ENCODE measurements around the gene TBC1D10A.

The TBC1D10A gene

DNA sequence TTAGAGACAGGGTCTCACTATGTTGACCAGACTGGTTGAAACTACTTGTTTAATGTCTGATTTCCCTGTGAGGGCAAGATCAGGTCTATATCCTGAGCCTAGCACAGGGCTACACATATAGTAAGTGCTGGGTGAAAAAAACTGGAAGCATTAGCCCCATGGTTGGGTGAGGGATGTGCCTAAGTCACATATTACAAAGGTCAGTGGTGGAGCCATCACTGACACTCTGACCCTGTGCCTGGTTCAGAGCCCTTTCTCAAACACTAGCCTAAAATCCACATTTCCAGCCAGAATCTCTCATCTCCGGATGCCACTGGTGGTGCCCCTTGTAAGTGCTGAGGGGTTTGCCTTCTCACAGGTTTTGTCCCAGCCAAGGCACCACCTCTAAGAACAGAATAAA is 9.0 kb downstream of the TBC1D10A start:
- DNase-seq = no peak

- DNase-seq = no peak
Measured at GRCh38 chr22:30315962-30316576, 10.7 kb downstream of the TBC1D10A start.

DNA sequence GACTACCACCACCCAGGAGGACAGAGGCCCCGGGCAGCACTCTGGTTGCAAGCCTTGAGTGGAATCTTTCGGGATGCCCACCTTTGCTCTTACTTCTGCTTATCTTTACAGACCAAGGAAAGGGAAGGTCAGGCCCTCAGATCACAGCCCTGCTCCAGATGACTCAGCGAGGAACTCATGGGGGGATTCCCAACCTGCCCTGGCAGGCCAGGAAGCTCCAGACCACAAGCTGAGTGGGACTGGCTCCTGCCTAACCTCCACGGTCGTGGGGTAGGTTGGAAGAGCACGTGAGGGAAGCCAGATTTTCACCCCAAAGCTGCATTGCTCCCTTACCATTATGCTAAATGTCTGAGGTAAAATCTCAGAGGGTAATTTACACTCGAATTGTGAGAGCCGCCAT is 11.8 kb downstream of the TBC1D10A start:
- no peak for DNase-seq

DNA sequence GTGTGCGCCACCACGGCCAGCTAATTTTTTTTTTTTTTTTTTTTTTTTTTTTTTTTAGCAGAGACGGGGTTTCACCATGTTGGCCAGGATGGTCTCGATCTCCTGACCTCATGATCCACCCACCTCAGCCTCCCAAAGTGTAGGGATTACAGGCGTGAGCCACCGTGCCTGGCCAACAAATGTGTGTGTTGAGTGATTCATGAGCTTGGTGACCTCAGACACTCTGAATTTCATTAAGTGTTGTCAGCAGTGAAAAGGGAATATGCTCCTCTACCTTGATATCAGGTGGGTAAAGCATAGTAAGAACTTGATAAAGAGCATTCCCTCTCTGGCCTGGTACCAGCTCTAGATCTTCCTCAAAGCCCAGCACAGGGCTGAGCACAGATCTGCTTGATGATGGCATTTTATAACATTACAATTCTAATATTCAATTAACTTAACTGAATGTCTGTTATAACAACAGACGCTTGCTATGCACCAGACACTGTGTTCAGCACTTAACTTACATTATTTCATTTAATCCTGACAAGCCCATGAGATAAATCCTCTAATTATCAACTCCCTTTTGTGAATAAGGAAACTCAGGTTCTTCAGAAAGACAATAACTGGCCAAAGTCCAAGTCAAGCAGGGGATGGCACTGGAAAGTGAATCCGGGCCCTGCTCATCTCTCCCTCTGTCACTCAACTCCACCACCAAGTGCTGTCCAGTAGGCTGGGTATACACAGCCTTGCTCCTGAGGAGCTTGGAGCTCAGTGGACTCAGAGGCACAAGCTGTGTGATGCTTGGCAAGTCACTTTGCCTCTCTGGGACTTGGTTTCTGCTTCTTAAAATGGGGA is 13.0 kb downstream of the TBC1D10A start:
- DNase-seq = no peak

- no peak for DNase-seq
Measured at GRCh38 chr22:30312053-30312452, 14.7 kb downstream of the TBC1D10A start.

- DNase-seq = no peak
Measured at GRCh38 chr22:30310881-30311771, 15.6 kb downstream of the TBC1D10A start.

DNA sequence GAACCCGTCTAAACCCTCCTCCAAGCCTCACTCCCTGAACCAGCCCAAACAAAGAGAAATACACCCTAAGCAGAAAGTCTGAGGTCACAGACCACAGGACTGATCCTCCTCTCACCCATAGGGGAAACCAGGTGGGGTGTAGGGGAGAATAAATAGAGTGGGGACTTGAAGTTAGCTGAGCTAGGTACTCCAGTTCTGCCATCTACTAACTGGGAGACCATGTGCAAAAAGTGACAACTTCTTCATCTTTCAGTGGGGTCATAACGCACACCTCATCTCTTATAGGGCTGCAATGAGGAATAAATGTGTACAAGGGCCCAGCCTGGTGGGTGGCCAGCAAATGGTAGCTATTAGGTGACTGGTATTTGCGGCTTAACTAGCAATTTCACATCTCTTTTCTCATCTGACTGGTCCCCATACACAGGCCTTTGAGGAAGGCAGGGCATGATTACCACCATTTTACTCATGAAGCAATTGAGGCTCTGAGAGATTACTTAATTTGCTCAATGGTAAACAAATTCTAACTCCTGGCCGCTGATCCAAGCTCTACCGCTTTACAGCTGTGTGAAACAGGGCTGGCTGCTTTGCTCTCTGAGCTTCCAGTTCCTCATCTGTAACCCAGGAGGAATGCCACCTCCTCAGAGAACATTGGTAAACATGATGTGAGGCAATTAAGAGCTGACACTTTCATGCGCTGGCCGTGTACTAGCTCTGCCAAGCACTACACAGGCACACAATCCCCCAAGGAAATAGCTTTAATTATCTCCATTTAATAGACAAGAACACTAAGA is 16.6 kb downstream of the TBC1D10A start:
- no peak for DNase-seq

DNA sequence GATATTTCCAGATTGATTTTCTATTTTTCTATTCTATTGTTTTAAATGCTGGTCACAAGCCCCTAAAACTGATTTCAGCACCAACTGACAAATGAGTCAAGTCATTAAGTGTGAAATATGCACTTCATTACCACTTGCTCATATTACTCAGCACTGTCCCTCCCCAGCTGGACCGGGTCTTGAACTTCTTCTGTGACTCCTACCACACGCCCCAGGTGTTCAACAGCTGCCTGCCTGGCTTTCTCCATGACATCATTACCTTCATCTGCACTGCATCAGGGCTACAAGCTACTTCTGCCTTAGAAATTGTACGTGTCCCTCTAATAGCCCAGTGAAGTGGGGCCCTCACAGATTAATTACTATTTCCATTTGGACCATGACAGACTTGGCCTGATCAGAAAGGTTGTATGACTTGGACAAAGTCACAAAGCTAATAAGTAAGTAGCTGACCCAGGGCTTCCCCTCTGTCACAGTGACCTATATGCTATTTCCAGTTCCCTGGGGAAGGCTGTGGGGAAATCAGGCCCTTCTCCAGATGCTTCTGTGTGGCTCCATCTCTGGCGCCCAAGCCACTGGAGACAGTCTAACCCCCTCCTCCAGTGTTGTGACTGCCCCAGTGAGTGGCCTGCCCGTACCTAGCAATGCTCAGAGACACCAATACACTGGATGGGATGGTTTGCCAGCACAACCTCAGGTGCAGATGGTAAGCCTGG is 18.1 kb downstream of the TBC1D10A start:
- peak in 1 of 4 experiments; percentile 26 for DNase-seq

DNA sequence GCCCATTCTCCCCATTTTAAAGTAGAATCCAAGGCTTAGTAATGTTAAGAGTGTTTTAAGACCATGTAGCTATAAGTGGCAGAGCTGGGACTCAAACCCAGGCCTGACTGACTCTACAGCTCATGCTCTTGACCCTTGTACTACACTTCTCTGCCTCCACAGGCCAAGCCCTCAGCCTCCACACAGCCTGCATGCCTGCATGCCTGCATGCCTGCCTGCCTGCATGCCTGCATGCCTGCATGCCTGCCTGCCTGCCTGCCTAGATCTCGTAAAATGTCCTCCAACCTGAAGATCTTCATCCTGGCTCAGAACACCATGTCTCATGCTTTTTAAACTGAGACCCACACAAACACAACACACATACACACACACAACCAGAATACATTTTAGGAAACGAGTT is 18.6 kb downstream of the TBC1D10A start:
- DNase-seq = no peak

- no peak for DNase-seq
Measured at GRCh38 chr22:30307041-30307574, 19.6 kb downstream of the TBC1D10A start.

- no peak for DNase-seq
Measured at GRCh38 chr22:30306627-30307011, 20.1 kb downstream of the TBC1D10A start.

DNA sequence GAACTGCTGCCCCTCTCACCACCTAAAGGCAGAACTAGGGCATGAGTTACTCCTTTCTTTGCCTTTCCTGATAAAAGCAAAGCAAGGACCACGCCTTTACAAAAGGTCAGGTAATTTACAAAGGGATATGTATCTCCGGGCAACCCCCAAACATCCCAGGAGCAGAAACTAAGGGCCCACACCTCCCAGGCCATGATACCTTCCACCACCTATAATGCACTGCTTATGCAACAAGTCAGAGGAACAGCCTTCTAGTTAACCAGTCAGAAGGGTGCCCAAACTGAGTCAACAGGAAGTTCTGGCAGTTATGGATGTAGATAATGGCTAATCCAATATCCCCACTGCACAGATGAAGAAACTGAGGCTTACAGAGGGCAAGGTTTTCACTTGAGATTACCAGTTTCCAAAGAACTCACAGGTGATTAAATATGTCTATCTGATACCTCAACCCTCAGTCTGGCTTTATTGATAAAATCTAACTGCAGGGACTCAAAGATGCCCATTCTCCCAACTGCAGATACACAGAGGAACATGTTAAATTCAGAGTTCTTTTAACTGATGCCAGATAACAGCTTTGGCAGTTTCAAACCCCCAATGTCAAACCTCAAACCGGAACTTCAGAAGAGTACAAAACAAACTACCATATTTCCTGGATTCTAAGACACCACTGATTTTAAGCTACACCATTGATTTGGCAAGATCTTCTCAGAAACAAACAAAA is 20.7 kb downstream of the TBC1D10A start:
- no peak for DNase-seq

GRCh38 chr22:30305519-30305905 is 21.2 kb downstream of the TBC1D10A start:
- peak in 1 of 4 experiments; percentile 33 for DNase-seq

GRCh38 chr22:30304495-30305244 is 22.1 kb downstream of the TBC1D10A start:
- no peak for DNase-seq

- no peak for DNase-seq
Measured at GRCh38 chr22:30302810-30303138, 24.0 kb downstream of the TBC1D10A start.

DNA sequence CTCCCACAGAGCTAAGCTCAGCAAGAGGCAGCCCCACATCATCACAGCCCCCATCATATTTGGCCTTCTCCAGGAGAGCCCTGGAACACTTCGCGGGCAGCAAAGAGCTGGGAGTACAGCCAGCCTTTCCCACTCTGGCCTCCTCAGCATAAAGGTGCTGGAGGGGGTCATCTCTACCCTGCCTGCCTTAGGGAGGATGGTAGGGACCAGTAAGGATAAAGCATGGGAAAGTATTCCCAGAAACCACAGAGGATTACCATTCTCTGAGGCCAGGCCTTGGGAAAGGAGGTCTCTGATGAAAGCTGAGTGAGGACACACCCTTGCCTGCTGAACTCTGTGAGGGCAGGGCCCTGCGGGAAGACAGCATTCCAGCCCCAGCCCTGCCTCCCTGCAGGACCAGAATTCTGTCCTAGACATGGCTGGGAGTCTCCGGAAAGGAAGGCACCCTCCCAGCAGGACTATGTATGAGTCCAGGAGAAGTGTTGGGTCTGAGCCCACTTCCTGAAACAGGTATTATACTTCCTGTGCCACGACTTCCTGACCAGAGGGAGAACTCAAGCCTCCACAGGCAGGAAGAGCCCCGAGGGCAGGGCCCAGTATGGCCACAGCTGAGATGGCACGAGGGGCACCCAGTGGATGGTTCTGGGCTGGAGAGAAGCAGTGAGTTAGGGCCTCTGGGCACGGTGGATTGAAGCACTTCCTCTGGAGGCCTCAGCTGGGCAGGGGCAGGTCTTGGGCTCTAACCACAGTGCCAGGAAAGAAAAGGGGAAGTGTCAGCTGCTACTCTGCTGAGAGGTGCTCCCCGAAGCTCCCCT is 24.5 kb downstream of the TBC1D10A start:
- DNase-seq = no peak

- DNase-seq = no peak
Measured at GRCh38 chr22:30299322-30299721, 27.4 kb downstream of the TBC1D10A start.

GRCh38 chr22:30297991-30298701 is 28.6 kb downstream of the TBC1D10A start:
- DNase-seq = no peak
